Measurements from ENCODE around the gene SRCIN1. TPM values are rescaled to one million over a fixed set of nuclear protein-coding genes. Genes with fewer than 3 reads are reported as not detected.

Gene SRCIN1
- total RNA-seq, 1 donor from 2014 or later = 2.1 TPM

GRCh38 chr17:38547444-38547843 lies 58.3 kb downstream of the SRCIN1 start:
- TF ChIP-seq CTCF (conservative IDR thresholded peaks at IDR 0.05; ENCODE audit: low read depth, low read length) = no peak
- no peak overlapping the region for H3K4me3 ChIP-seq (ENCODE audit: low read depth, low read length)
- DNase-seq (ENCODE audit: low read depth) = no peak

GRCh38 chr17:38546396-38546795 lies 59.4 kb downstream of the SRCIN1 start:
- DNase-seq (ENCODE audit: low read depth) = no peak
- no peak for TF ChIP-seq CTCF (conservative IDR thresholded peaks at IDR 0.05; ENCODE audit: low read depth, low read length)

GRCh38 chr17:38545531-38546225 lies 60.1 kb downstream of the SRCIN1 start:
- no peak for TF ChIP-seq CTCF (conservative IDR thresholded peaks at IDR 0.05; ENCODE audit: low read depth, low read length)
- no peak for DNase-seq (ENCODE audit: low read depth)
- no peak overlapping the region for H3K4me3 ChIP-seq (ENCODE audit: low read depth, low read length)

More at GRCh38 chr17:38546396-38546795, 59.4 kb downstream of the SRCIN1 start:
- no peak overlapping the region for H3K4me3 ChIP-seq (ENCODE audit: low read depth, low read length)

GRCh38 chr17:38544839-38545209 lies 60.9 kb downstream of the SRCIN1 start:
- no peak overlapping the region for H3K4me3 ChIP-seq (ENCODE audit: low read depth, low read length)
- no peak for DNase-seq (ENCODE audit: low read depth)
- no peak for TF ChIP-seq CTCF (conservative IDR thresholded peaks at IDR 0.05; ENCODE audit: low read depth, low read length)

GRCh38 chr17:38544175-38544838 lies 61.4 kb downstream of the SRCIN1 start:
- TF ChIP-seq CTCF (conservative IDR thresholded peaks at IDR 0.05; ENCODE audit: low read depth, low read length) = no peak
- H3K4me3 ChIP-seq (ENCODE audit: low read depth, low read length) = no peak overlapping the region
- DNase-seq (ENCODE audit: low read depth) = no peak

GRCh38 chr17:38543403-38544174 lies 62.2 kb downstream of the SRCIN1 start:
- DNase-seq (ENCODE audit: low read depth) = no peak
- no peak for TF ChIP-seq CTCF (conservative IDR thresholded peaks at IDR 0.05; ENCODE audit: low read depth, low read length)

More at GRCh38 chr17:38543403-38544174, 62.2 kb downstream of the SRCIN1 start:
- H3K4me3 ChIP-seq (ENCODE audit: low read depth, low read length) = no peak overlapping the region

Measured in epithelial cell of proximal tubule (primary cell).